GM21529 (cell line): Measurements from ENCODE around the gene CELF5.
"Not testable (repeated sequence)": the region's sequence is repeated elsewhere in the genome, so short reads cannot be mapped to it uniquely, and the experiment has no call there.

ENCODE experiments used
- ATAC-seq: cut with Tn5 transposase; IDR thresholded peaks from one replicate; pipeline ENCODE4 v1.9.1; 2021; ENCODE audit not compliant: unreplicated experiment

The CELF5 gene

GRCh38 chr19:3340340-3340739 is 115.9 kb downstream of the CELF5 start:
- ATAC-seq, result no peak

DNA sequence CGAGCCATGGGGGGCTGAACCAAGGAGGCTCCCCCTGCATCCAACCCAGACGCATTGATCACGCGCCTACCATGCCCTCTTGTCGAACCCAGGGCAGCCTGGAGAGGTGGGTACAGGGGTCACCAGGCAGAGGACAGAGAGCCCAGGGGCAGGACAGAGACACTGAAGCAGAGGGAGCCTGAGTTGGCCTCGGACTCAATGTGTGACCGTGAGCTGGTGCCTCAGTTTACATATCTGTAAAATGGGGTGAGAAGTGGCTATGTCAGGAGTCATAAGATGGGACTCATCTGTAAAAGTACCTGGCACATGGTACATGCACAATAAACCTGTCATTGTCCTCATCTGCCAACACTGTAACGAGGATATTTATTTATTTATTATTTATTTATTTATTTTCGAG is 117.8 kb downstream of the CELF5 start:
- no peak for ATAC-seq

GRCh38 chr19:3342962-3343361 is 118.5 kb downstream of the CELF5 start:
- ATAC-seq, result not testable (repeated sequence)

DNA sequence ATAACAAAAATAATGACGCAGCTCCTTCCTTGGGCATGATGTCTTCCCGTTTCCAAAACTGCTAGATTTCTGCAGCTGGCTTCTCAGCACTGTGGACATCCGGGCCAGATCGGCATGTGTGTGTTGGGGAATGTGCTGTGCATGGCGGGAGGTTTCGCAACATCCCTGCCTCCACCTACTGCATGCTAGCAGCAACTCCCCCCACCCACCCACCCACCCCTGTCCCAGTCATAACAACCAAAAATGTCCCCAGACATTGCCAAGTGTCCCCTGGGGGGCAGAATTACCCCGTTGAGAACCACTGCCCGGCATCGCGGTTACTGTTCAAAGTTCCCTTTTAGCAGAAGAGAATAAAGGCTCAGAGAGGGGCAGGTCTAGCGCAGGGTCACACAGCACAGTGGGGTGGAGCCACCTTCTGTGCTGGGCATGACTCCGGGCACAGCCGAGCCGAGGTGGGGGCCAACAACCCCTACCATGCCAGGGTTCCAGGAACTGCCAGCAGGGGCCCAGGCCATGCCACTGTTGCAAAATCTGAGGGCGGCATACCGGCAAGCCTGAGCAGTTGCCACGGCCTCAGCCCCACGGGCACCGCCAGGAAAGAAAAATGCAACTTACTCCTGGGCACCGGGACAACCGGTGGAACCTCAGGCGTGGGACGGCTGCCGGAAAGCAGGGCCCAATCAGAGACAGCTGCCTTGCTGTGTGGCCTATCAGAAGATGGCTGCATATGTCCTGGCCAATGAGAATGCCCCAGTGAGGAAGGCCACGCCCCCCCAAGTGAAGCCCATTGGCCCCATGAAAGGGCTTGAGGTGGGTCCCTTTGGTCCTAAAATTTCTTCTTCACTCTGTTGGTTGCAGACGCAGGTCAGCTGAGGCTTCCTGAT is 119.4 kb downstream of the CELF5 start:
- no peak for ATAC-seq

DNA sequence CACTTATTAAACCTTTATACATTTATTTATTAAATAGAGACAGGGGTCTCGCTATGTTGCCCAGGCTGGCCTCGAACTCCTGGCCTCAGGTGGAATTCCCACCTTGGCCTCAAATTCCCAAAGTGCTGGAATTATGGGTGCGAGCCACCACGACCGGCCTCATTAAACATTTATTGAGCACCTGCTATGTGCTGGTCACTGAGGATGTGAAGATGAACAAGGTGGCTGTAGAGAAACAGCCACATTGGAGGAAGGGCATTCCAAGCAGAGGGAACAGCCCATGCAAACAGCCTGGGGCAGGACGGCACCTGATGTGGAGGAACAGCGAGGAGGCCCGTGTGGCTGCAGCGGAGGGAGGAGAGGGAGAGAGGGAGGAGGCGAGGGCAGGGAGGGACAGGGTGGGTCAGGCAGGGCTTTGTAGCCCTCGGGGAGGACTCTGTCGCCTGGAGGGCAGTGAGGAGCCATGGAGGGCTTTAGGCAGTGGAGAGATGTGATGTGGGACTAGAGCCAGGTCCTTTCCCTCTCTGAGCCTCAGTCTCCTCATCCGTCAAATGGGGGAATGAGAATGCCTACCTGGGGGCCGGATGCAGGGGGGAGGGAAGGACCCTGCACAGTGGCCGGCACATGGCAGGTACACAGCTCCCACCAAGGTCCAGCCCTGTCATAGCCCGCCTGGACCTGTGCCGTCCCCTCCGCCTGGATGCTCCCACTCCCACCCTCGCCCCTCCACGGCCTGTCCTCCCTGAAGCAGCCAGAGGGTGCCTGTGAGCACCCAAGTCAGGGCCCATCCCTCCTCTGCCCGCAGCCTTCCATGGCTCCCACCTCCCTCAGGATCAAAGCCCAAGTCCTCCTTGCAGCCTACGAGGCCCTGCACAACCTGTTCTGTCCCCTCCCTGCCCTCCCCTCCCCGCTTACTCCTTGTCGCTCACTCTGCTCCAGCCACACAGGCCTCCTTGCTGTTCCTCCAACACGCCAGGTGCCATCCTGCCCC is 120.4 kb downstream of the CELF5 start:
- no peak for ATAC-seq

DNA sequence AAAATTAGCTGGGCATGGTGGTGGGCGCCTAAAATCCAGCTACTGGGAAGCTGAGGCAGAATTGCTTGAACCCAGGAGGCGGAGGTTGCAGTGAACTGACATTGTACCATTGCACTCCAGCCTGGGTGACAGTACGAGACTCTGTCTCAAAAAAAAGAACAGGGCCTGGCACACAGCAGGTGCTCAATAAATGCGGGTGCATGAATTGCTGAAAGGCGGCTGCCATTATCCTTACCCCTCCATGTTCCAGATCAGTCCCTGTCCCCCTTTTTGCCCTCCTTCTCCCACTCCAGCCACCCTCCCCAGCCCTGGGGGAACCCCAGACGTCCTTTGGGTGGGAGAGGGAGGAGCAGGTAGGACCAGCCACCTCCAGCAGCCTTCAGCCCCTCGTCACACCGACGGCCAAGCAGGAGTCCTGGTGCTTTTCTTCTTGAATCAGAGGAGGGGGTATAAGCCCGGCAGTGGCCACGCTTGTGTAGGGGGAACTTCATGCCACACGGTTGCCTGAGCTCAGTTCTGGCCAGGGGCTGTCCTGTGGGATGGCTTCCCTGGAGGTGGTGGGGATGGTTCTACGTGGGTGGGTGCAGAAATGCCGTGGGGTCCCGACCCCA is 121.5 kb downstream of the CELF5 start:
- ATAC-seq, result no peak
